PC-9 (cell line): Measurements from ENCODE around the gene TNFAIP3.
"Not testable (repeated sequence)": the region's sequence is repeated elsewhere in the genome, so short reads cannot be mapped to it uniquely, and the experiment has no call there.

Experiments used
- EZH2 ChIP-seq: fragments of 200-600 bp; sonication (generic); IDR thresholded peaks from 2 replicates; pipeline ENCODE4 v1.8.0; 2017; ENCODE audit warnings: antibody characterized with exemption, low read depth
- TF ChIP-seq, protein P1 (sequence below): fragments of 200-600 bp; sonication (generic); conservative IDR thresholded peaks from 2 replicates; pipeline ENCODE4 v1.6.1; 2017; ENCODE audit warnings: mixed run types, antibody characterized with exemption, mild to moderate bottlenecking, moderate library complexity

- TF ChIP-seq, protein P1, sequence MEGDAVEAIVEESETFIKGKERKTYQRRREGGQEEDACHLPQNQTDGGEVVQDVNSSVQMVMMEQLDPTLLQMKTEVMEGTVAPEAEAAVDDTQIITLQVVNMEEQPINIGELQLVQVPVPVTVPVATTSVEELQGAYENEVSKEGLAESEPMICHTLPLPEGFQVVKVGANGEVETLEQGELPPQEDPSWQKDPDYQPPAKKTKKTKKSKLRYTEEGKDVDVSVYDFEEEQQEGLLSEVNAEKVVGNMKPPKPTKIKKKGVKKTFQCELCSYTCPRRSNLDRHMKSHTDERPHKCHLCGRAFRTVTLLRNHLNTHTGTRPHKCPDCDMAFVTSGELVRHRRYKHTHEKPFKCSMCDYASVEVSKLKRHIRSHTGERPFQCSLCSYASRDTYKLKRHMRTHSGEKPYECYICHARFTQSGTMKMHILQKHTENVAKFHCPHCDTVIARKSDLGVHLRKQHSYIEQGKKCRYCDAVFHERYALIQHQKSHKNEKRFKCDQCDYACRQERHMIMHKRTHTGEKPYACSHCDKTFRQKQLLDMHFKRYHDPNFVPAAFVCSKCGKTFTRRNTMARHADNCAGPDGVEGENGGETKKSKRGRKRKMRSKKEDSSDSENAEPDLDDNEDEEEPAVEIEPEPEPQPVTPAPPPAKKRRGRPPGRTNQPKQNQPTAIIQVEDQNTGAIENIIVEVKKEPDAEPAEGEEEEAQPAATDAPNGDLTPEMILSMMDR = not testable (repeated sequence)
- not testable (repeated sequence) for TF ChIP-seq EZH2
These were observed 22.7 kb upstream of the TNFAIP3 start for GRCh38 chr6:137844327-137844726.
